Frontal cortex (tissue), 4 donors: Measurements from ENCODE around the gene ADAM12. TPM values are rescaled to one million over a fixed set of nuclear protein-coding genes. Genes with fewer than 3 reads are reported as not detected.

ENCODE experiments used
- DNase-seq, 2 donors: peaks; one replicate each; pipeline ENCODE4 v3.0.0; 2012; ENCODE audit warnings: low spot score in 2 of 2
- FAIRE-seq: peaks from 2 replicates; lab custom pipeline; 2012; peaks lifted over from hg19 to GRCh38; lab: Jason Lieb, UNC
- total RNA-seq: library from RNA; depleted of rRNA; stranded (reverse); fragments of >200 nt; gene quantifications from one replicate; pipeline ENCODE4 v1.2.3, GENCODE V29; 2014
- donor health status: control.
- donor health status: control.
- donor health status: control.

ADAM12 gene
- total RNA-seq: 2.9 TPM

- no peak for FAIRE-seq
These were observed at the start of gene ADAM12 for GRCh38 chr10:126387931-126388911. Gene ADAM12 (minus strand): TSS chr10:126388477. CDS start chr10:126388145, 332 bp downstream.

GRCh38 chr10:126437635-126438406, 49.5 kb upstream of the ADAM12 start:
- DNase-seq: no peak
- FAIRE-seq: no peak

More at GRCh38 chr10:126387931-126388911, at the start of gene ADAM12:
- peak; percentile 44 to 56 for DNase-seq

- FAIRE-seq (no peak), DNase-seq (no peak)
These were observed 46.0 kb upstream of the ADAM12 start for GRCh38 chr10:126434235-126434634.

- FAIRE-seq (no peak), DNase-seq (no peak)
These were observed 45.1 kb upstream of the ADAM12 start for GRCh38 chr10:126433351-126433750.

- no peak for FAIRE-seq
- no peak for DNase-seq
These were observed 44.2 kb upstream of the ADAM12 start for GRCh38 chr10:126432507-126432906.

- FAIRE-seq: no peak
- DNase-seq: no peak
These were observed 43.5 kb upstream of the ADAM12 start for GRCh38 chr10:126431816-126432215.

GRCh38 chr10:126430512-126430911, 42.2 kb upstream of the ADAM12 start:
- FAIRE-seq (no peak), DNase-seq (no peak)

- FAIRE-seq (no peak), DNase-seq (no peak)
These were observed 41.0 kb upstream of the ADAM12 start for GRCh38 chr10:126429275-126429674.

GRCh38 chr10:126425489-126426065, 37.3 kb upstream of the ADAM12 start:
- FAIRE-seq (no peak), DNase-seq (no peak)

- FAIRE-seq (no peak), DNase-seq (no peak)
These were observed 36.8 kb upstream of the ADAM12 start for GRCh38 chr10:126425032-126425431.

GRCh38 chr10:126423732-126424491, 35.6 kb upstream of the ADAM12 start:
- FAIRE-seq (no peak), DNase-seq (no peak)

GRCh38 chr10:126422567-126422966, 34.3 kb upstream of the ADAM12 start:
- no peak for FAIRE-seq
- DNase-seq: no peak

- no peak for DNase-seq
- FAIRE-seq: no peak
These were observed 33.5 kb upstream of the ADAM12 start for GRCh38 chr10:126421756-126422256.

- DNase-seq: no peak
- FAIRE-seq: no peak
These were observed 32.5 kb upstream of the ADAM12 start for GRCh38 chr10:126420567-126421300.

GRCh38 chr10:126417220-126417825, 29.0 kb upstream of the ADAM12 start:
- DNase-seq: no peak
- no peak for FAIRE-seq

- DNase-seq (no peak), FAIRE-seq (no peak)
These were observed 21.5 kb upstream of the ADAM12 start for GRCh38 chr10:126409821-126410220.

GRCh38 chr10:126408953-126409641, 20.8 kb upstream of the ADAM12 start:
- FAIRE-seq: no peak
- no peak for DNase-seq

- FAIRE-seq: no peak
- no peak for DNase-seq
These were observed 19.6 kb upstream of the ADAM12 start for GRCh38 chr10:126407831-126408230.
